ENCODE measurements around the gene GP5. TPM values are rescaled to one million over a fixed set of nuclear protein-coding genes. Genes with fewer than 3 reads are reported as not detected.

The GP5 gene
- total RNA-seq, 1 experiment from 2014 or later, result not detected

GRCh38 chr3:194364652-194365434 is 34.2 kb downstream of the GP5 start:
- Histone ChIP-seq H3K56ac (ENCODE audit: insufficient read length, low read depth, low read length) (no peak overlapping the region), H3K27me3 (ENCODE audit: insufficient read depth, low read length) (no peaks in the 10 kb centered on the region; the same call in 1 of the 2 replicates), H2BK15ac (ENCODE audit: low read depth, low read length) (no peak overlapping the region), H4K5ac (ENCODE audit: insufficient read length, low read depth, low read length) (no peak overlapping the region), H3K23me2 (ENCODE audit: insufficient read length, low read depth, low read length, poor library complexity, severe bottlenecking) (no peaks in the 10 kb centered on the region), H3K27ac (ENCODE audit: insufficient read length, low read depth, low read length) (no peak overlapping the region), H3K9me3 (ENCODE audit: control insufficient read depth, low read depth, low read length) (no peaks in the 10 kb centered on the region), H4K91ac (ENCODE audit: insufficient read length, low read depth, low read length) (no peak overlapping the region), H3K9ac (ENCODE audit: extremely low read depth, insufficient read length, low read length) (no peak overlapping the region), H2BK12ac (ENCODE audit: insufficient read length, low read depth, low read length) (no peak overlapping the region), H3K79me2 (ENCODE audit: insufficient read depth, low read length) (no peaks in the 10 kb centered on the region), H3K18ac (ENCODE audit: insufficient read length, low read depth, low read length) (no peak overlapping the region), H3K4me1 (ENCODE audit: insufficient read depth, low read length) (no peaks in the 10 kb centered on the region), H2AFZ (ENCODE audit: low read length) (no peak overlapping the region), H2BK20ac (ENCODE audit: low read depth, low read length, poor library complexity, severe bottlenecking) (no peak overlapping the region), H3K4ac (ENCODE audit: low read depth, low read length) (no peak overlapping the region), H2BK5ac (ENCODE audit: insufficient read length, low read length) (no peak overlapping the region), H3K79me1 (ENCODE audit: insufficient read depth, low read depth, low read length, poor library complexity, severe bottlenecking) (no peaks in the 10 kb centered on the region), H3K23ac (ENCODE audit: insufficient read length, low read depth, low read length) (no peak overlapping the region), H4K8ac (replicated peaks; ENCODE audit: insufficient read length, low read depth, low read length) (no peak overlapping the region), H3K14ac (ENCODE audit: insufficient read depth, low read length) (no peak overlapping the region; the same call in 1 of the 2 replicates), H2BK120ac (ENCODE audit: low read depth, low read length, poor library complexity, severe bottlenecking) (no peak overlapping the region), H4K20me1 (ENCODE audit: control insufficient read depth, insufficient read depth, insufficient read length) (no peaks in the 10 kb centered on the region), H2AK5ac (ENCODE audit: insufficient read length, low read length) (no peak overlapping the region), H3K4me2 (ENCODE audit: insufficient read depth, insufficient read length, low read length) (no peak overlapping the region), H3T11ph (ENCODE audit: low read length) (no peak overlapping the region)
- Mint-ChIP-seq H3K4me3 (no peak overlapping the region), H3K27me3 (ENCODE audit: low read depth) (peaks cover 24% of the 10 kb centered on the region), H3K36me3 (ENCODE audit: insufficient read depth in 1 of 3, low read depth in 3 of 3) (no peaks in the 10 kb centered on the region), H3K9me3 (no peaks in the 10 kb centered on the region), H3K4me1 (peaks cover 14 to 22% of the 10 kb centered on the region in 2 experiments), H3K27ac (no peak overlapping the region)
- no CpG with 5 or more reads among the region's 20 CpGs for WGBS (ENCODE audit: extremely low coverage, insufficient read length, low lambda C conversion rate)
- TF ChIP-seq CTCF (conservative IDR thresholded peaks at IDR 0.05), result no peak
- DNase-seq, result no peak

Data from H9 (cell line).